ENCODE measurements around the gene GDF10.

GDF10 gene, protein sequence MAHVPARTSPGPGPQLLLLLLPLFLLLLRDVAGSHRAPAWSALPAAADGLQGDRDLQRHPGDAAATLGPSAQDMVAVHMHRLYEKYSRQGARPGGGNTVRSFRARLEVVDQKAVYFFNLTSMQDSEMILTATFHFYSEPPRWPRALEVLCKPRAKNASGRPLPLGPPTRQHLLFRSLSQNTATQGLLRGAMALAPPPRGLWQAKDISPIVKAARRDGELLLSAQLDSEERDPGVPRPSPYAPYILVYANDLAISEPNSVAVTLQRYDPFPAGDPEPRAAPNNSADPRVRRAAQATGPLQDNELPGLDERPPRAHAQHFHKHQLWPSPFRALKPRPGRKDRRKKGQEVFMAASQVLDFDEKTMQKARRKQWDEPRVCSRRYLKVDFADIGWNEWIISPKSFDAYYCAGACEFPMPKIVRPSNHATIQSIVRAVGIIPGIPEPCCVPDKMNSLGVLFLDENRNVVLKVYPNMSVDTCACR

DNA sequence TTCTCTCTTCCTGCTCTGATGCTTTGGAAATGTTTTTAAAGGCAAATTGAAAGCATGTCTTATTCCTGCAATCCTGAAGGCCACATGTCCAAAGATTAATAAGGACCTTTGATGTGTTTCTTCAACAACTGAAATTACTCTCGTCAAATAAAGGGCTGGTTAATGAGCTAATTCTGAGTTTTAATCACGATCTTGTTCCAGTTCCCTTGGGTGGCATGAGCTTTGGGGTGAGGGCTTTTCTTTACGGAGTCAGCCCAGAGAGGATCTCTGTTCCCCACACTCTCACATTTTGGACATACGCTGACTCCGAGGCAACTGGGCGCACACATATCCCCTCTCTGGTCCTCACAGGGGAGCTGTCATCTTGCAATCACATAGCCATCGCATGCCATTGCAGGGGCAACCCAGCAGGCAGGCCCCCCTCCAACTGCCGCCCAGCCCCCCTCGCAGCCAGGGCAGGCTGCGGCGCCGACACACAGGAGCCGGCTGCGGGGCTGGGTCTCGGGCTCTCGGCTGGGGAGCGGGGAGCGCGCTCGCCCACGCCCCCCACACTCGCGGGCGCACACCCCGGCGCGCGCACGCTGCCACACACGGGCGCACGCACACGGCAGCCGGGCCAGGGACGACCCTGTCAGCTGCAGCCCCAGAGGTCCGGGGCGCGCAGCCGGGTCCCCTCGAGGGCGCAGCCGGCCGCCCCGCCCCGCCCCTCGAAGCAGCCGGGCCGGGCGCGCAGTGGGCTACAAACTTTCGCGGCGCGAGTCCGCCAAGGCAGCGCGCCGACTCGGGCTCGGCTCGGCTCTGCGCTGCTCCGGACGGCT is at the start of gene GDF10:
TSS of gene GDF10 (plus strand) at position 587 of the 818 bp plus-strand sequence. CDS start 455 bp downstream, outside the sequence.
- in situ Hi-C loops (cut with HindIII; ENCODE audit: low sequenced_read_pairs), result loop anchor here (25.0 kb wide), 1 partner anchor 263 kb away; no protein-coding TSS in a partner anchor

DNA sequence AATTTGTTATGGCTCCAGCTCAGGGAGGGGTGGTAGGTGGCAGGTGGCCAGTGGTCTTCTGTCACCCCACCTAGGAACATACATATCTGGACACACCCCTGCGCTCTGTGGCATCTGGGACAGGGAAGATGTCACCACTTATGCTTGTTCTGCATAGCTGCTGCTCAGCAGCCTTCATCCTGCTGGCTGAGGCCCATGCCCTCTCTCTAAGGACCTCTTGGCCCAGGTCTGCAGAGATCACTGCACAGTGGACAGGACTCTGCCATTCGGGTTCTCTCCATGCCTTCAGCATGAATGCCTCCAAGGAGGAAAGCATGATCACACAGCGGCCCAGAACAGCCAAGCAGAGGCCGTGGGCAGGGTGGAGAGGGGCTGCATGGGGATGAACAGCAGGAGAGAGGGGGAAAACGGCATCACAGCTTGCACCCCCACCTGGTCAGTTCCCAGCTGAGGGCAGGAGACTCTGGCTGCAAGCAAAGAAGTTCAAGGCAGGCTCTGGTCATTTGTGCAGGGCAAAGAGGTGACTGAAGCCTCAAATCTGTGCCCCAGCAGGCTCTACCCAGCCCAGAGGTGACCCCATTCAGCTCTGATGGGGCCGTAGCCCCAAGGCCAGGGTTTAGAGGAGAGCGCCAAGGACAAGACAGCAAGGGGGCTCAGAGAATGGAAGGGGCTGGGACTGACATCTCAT is 47.8 kb upstream of the GDF10 start:
- in situ Hi-C loops (cut with HindIII; ENCODE audit: low sequenced_read_pairs), result no loop called here

DNA sequence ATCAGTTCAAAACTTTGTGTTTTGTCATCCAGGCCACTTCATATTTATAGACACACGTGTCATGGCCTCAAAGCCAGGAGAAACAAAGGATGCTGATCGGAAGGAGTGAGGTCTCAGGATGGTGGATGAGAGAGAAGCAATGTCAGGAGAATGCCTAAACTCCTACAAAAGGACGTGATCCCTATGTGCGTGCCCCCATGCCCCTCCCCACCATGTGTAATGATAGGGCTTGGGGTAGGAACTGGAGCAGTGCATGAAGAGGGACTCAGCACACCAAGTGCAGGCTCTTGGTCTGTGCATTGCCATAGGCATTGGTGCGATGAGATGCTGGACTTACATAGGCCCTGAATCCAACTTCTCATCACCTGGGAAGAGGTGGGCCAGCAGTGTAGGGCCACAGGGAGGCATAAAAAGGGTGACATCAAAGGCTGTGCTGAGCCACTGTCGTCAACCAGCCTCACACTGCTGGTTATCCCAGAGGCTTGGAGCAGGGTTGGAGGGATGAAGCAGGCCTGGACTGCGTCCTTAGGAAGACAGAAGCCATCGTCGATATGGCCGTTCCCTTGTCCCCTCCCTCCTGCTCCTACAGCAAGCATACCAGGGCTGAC is 46.9 kb upstream of the GDF10 start:
- in situ Hi-C loops (cut with HindIII; ENCODE audit: low sequenced_read_pairs), result no loop called here

DNA sequence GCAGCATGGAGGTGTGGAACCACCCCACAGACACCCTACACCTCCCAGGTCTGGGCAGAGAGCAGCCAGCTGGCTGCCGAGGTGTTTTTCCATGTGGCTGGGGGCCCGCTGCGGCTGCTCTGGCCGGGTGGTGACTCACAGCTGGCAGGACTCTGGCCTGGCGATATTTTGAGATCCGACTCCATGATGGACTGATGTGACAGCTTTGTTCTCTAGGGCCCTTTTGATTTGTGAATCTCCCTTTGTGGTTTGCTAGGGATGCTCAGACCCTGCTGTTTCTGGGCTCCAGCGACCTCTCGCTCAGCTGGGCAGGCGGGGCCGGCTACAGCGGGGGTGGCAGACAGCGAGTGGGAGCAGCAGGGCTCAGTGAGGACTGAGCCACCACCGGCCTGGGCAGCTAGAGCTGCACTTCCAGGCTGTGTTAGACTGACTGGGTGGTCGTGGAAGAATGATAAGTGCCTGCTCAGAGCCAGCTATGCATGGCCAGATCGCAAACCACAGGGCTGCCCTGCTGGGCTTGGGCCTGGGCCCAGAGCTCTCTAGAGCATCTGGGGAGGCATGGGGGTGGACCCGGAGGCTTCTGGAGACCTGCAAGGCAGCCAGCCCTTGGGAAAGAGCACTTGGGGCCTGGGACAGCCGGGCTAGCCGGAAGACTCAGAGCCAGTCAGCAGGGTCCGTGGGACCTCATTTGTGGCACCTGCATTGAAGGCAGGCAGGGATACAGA is 46.2 kb upstream of the GDF10 start:
- in situ Hi-C loops (cut with HindIII; ENCODE audit: low sequenced_read_pairs), result no loop called here

DNA sequence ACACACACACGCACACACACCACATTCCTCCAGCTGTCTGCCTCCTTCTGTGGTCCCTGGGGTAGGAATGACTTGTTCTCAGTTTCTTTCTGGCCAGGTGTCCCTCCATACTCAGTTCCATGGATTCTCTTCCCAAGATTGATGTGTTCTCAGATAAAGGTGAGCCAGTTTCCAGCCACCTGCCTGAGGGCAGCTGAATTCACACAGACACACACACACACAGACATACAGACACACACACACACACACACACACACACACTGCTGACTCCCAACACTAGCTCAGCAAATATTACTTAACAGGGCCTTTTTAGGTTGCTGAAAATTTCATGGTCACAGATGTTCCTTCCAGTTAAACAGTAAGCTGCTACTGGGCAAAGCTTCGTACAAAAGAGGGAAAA is 45.4 kb upstream of the GDF10 start:
- in situ Hi-C loops (cut with HindIII; ENCODE audit: low sequenced_read_pairs), result no loop called here

DNA sequence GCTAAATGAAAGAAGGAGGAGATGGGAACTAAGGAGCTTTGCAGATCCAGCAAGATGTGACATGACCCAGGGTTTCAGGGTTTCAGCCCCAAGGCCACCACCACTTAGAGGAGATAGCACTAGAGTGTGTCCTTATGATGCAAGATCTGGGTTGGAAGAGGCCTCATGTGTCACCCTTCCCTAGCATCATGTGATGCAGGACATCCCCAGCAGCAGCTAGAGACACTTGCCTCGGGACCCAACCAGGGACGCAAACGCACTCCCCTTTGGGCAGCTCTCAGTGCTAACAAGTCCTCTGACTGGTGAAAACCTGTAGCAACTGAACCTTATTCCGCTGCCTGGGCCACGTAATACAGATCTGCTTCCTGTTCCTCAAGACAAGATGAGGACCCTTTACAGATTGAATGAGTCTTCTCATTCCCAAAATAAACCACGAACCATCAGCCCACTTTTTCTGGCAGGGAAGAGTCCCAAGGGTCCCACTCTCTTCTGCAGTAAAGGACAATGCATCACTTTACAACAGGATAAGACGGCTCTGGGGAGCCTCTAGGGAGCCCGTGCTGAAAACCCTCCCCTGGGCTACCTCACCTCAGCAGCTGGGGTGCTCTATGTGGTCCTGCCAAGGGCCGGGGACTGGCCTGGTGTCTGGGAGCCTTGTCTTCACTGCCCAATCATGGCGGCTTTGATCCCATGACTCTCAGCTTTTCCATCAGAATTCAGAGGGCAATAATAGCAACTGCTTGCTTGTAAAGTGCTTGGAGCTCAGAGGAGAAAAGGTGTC is 44.8 kb upstream of the GDF10 start:
- in situ Hi-C loops (cut with HindIII; ENCODE audit: low sequenced_read_pairs), result no loop called here

DNA sequence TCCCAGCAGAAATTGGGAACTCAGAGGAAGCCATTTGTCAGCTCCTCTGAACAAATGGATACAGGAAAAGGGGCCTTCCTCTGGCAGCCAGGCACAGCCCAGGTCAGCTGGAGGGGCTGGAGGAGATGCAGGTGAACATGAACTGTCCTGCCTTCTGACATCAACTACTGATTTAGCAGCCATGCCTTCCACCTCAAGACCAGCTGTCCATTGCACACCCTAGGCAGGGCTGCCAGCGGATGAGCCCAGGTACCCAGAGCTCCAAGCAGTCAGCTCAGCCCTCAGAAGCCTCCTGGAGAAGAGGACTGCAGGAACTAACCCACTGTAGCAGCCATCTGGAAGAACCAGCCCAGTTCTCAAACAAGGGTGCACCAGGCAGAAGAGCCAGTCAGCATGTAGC is 44.1 kb upstream of the GDF10 start:
- in situ Hi-C loops (cut with HindIII; ENCODE audit: low sequenced_read_pairs), result no loop called here

DNA sequence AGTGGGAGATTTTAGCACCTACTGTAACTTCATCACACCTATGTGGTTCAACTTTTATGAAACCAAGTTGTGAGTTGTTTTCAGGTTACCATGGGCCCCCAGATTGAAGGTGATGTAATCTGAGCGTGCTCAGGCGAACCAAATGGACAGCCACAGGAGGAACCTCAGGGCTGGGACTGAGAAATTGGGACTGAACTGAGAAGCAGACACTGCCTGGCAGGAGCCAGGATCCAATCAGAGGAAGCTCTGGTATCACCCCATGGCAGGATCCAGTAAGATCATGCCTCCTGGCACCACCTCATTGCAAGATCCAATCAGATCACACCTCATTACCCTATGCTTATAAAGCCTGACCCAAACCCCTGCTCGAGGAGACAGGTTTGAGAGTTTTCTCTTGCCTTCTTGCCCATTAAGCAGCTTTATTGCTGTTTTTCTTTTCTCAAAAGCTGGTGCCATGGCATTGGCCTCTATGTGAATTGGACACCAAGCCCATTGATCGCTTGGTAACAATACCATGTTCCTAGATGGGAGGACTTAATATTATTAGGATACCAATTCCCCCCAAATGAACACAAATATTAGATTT is 43.2 kb upstream of the GDF10 start:
- in situ Hi-C loops (cut with HindIII; ENCODE audit: low sequenced_read_pairs), result no loop called here

DNA sequence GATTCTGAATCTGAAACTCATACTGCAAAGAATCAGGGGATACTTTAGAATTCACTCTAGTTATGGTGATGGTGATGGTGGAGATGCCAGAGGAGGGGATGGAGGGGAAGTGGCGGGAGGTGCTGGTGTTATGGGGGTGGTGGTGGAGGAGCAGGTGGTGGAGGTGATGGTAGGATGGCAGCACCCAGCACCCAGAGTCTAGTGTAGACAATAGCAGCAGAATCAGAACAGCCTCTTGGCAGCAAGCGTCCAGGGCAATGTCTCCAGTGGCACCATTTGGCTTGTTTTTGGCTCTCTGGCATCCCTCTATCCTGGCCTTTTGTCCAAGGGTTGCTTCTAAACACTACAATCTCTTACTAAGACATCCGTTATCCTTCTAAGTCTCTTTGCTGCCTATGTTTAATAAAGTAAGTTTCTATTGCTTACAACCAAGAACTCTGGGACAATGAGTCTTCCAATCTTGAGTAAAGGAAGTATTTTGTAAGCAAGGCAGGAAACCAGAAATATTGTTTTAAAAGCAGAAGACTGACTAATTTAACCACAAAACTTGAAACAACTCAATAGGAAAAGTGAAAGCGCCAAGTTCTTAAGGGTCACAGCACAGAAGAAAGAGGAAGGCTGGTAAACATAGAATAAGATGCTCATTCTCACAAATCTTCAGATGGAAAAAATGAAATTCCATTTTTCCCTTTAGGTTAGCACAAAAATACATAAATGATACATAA is 42.4 kb upstream of the GDF10 start:
- in situ Hi-C loops (cut with HindIII; ENCODE audit: low sequenced_read_pairs), result no loop called here

DNA sequence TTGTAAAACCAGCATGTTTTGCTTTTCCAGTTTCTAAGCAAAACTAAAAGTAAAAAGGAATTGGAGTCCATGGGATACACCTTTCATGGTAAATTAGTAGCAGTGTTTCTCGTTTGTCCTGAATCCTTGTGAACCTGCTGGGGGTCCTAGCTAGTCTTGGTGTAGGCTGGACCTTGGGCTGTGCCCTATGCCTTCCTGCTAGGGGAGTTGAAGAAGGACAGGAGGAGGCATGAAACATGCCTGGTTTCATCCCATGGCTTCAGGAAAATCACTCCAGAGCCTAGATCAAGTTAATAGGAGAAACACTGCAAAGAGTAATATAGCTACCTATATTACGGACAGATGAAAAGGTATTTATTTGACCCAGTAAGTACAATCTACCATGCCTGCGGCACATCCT is 41.1 kb upstream of the GDF10 start:
- in situ Hi-C loops (cut with HindIII; ENCODE audit: low sequenced_read_pairs), result no loop called here

DNA sequence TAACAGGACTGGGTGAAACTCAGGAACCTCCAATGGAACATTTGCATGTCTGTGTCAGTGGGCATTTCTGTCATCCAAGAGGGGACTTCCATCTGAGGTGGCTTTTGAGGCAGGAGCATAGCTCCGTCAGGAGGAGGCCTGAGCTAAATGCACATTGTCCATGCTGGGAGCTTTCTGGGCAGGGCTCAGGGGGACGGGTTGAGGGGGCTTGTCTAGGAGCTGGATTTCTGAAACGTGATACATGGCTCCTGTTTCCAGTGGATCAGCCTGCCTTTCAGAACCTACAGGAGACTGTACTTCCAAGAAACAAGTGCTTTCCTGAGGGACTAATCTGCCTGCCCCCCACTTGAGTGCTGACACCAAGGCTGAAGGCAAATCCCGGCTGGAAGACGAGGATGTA is 40.5 kb upstream of the GDF10 start:
- in situ Hi-C loops (cut with HindIII; ENCODE audit: low sequenced_read_pairs), result no loop called here

DNA sequence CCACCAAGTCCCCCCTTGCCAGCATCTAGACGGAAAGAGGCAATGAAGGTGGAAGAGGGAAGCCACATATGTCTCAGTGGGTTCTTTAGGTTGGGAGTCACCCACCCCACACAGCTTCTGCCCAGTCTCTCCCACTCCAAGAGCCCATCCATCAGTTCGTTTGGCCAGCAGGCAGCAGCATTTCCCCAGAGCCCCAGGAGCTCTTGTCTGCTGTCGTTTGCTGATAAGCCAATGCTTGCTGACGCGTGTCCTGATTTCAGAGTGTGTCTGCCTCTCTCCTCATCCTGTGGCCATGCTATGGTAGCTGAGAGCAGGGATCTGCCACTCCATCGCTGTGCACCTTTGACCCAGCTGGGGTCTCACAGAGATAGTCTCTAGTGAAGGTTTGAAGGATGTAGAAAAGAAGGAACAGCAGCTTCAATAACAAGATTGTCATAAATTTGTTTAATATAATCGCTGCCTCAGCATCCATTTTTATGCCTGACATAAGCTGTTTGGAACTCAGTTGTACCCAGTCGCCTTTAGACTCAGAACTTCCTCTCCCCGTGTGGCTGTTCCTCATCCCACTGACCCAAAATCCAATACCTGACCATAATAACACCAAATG is 39.4 kb upstream of the GDF10 start:
- in situ Hi-C loops (cut with HindIII; ENCODE audit: low sequenced_read_pairs), result no loop called here

DNA sequence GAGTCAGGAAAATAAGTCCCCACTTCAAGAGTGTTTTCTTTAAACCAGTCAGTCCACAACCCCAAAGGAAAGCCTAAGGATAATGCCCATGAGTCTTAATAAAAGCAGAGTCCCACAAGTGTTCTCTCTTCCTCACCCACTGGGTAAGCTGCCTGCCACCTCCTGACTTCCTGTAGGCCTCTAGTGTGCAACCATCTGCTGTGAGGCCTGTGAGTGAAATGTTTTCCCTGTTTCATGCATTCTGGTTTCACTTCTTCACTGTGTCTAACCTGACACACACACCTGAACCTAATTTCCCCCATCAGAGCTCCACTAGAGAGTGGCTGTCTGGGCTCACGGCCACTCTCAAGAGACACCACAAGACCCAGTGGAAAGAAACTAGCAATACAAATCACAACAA is 38.9 kb upstream of the GDF10 start:
- in situ Hi-C loops (cut with HindIII; ENCODE audit: low sequenced_read_pairs), result no loop called here

DNA sequence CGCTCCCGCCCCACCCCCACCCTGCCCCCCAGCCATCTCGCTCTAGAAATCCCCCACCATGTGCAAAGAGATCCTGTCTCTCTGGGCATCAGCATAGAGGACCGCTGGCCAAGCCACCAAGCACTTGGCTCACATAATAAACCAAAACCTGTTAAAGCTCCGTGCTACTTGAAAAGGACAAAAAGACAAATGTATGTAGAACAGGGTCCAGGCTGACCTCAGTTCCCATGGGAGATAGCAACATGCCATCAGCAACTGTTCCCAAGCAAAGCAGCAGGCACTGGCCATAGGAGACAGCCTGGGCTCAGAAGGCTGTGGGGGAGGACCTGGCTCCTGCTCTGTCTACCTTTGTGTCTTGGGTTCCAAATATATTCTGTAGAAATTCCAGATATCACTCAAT is 38.4 kb upstream of the GDF10 start:
- in situ Hi-C loops (cut with HindIII; ENCODE audit: low sequenced_read_pairs), result no loop called here

DNA sequence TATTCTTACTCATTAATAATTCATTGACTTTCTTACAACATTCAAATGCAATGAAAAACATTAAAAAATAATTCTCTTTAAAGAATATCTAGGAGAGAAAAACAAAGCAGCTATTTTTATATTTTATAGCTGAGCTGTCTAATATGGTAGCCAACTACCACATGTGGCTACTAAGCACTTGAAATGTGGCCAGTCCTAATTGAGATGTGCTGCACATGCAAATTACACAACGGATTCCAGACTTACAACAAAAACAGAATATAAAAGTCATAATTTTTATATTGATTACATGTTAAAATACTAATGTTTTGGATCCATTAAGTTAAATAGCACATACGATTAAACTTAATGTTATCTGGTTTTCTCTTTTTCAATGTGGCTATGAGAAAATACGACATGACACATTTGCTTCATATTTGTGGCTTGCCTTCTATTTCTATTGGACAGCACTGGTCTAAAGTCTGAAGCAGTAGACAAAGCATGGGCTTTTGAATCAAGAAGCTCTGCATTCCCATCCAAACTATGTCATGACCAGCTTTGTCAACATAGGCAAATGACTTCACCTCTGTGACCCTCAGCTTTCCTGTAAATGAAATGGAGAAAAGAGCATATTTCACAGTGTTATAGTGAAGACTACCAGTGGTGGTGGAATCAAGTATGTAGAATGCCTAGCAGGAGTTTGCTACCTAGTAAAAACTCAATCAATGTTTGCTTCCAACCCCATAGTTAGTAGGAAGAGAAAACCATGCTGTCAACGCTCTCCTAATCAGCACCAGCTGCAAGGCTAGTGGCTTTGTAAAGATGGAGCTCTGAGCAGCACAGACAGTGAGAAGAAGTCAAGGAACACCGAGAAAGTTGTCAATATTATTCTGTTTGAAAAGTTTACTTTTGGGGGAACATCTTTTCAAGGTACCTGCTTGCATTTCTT is 37.1 kb upstream of the GDF10 start:
- in situ Hi-C loops (cut with HindIII; ENCODE audit: low sequenced_read_pairs), result no loop called here

DNA sequence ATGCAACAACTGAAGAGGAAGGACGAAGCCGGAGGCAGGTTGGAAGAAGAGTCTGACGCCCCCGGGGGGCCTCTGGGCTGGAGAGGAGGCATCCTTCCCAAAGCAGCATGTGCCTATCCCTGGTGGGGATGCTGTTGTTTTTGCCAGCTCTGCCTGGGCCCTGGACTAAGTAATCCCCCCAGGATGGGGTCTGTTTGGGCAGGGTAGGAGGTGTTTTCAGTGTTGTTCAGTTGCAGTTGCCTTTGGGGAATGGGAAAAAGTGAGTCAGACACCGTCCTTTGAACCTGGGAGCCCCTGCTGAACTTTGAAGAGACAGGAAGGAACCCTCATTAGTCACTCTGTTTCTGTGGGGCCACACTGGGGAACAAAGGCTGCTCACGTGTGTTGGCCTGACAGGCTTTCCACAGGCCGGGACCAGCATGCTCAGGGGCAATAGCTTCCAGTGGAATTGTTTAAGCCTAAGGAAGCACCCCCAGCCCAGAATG is 35.2 kb upstream of the GDF10 start:
- in situ Hi-C loops (cut with HindIII; ENCODE audit: low sequenced_read_pairs), result no loop called here

DNA sequence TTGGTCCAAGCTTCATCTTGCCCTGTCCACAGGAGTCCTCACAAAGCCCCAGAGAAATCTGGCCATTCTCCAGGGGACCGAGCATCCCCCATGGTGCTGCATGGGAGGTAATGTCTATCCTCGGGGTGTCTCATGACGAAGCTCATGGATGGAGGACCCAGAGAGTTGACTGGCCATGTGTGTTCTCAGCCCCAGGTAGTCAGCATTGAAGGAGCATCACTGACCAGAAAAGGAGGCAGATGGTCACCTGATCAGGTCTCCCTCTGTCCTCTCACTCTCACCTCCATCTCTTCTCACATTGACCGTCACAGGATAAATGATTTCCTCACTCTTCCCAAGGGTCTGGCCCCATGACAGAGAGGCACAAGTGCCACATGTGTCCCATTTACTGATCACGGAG is 33.4 kb upstream of the GDF10 start:
- in situ Hi-C loops (cut with HindIII; ENCODE audit: low sequenced_read_pairs), result no loop called here
